Measurements from ENCODE around the gene IL6R. TPM values are rescaled to one million over a fixed set of nuclear protein-coding genes. Genes with fewer than 3 reads are reported as not detected.

IL6R gene
- total RNA-seq, 1 experiment from 2014 or later, result 22.8 TPM

GRCh38 chr1:154417338-154417608 is 12.1 kb downstream of the IL6R start:
- ChIA-PET CTCF (interaction anchor here (0.6 to 6.7 kb wide), 8 partner anchors 9 to 526 kb away, joined by 3 to 51 read pairs (median 4); partner anchors contain the start of genes IL6R and UBAP2L), POLR2A (interaction anchor here (0.6 to 26.0 kb wide), 4 partner anchors 5 to 519 kb away, joined by 4 to 1077 read pairs (median 542); partner anchors contain the start of genes IL6R and PMVK)
- Mint-ChIP-seq H3K27ac (ENCODE audit: low read depth, unreplicated experiment) (peak overlapping the region; percentile 67), H3K4me1 (ENCODE audit: insufficient read depth, unreplicated experiment) (peaks cover 72% of the 10 kb centered on the region), H3K4me3 (ENCODE audit: unreplicated experiment) (no peak overlapping the region), H3K9me3 (ENCODE audit: unreplicated experiment) (no peaks in the 10 kb centered on the region), H3K36me3 (ENCODE audit: insufficient read depth, unreplicated experiment) (peaks cover 48% of the 10 kb centered on the region), H3K27me3 (ENCODE audit: insufficient read depth, unreplicated experiment) (no peaks in the 10 kb centered on the region)
- no peak for DNase-seq (ENCODE audit: unreplicated experiment)
- intact Hi-C loops (cut with micrococcal nuclease), result no loop called here
- TF ChIP-seq CTCF (IDR thresholded peaks at IDR 0.05; ENCODE audit: unreplicated experiment), result no peak
- no TSS peak for BruUV-seq (replicated peaks)

GRCh38 chr1:154418062-154418921 is 13.1 kb downstream of the IL6R start:
- Mint-ChIP-seq H3K4me1 (ENCODE audit: insufficient read depth, unreplicated experiment) (peaks cover 80% of the 10 kb centered on the region), H3K9me3 (ENCODE audit: unreplicated experiment) (no peaks in the 10 kb centered on the region), H3K27me3 (ENCODE audit: insufficient read depth, unreplicated experiment) (no peaks in the 10 kb centered on the region), H3K36me3 (ENCODE audit: insufficient read depth, unreplicated experiment) (peaks cover 51% of the 10 kb centered on the region), H3K27ac (ENCODE audit: low read depth, unreplicated experiment) (peak overlapping the region; percentile 67), H3K4me3 (ENCODE audit: unreplicated experiment) (peak overlapping the region; percentile 59)
- intact Hi-C loops (cut with micrococcal nuclease), result loop anchor here (1.0 kb wide), 2 partner anchors 12 to 13 kb away; no protein-coding TSS in a partner anchor
- CTCF ChIA-PET, result interaction anchor here (0.8 to 6.7 kb wide), 10 partner anchors 9 to 142 kb away, joined by 3 to 51 read pairs (median 3); partner anchors contain the start of gene IL6R
- DNase-seq (ENCODE audit: unreplicated experiment), result peak; percentile 100
- TF ChIP-seq CTCF (IDR thresholded peaks at IDR 0.05; ENCODE audit: unreplicated experiment), result no peak
- no TSS peak for BruUV-seq (replicated peaks)
- POLR2A ChIA-PET, result interaction anchor here (0.6 to 26.0 kb wide), 23 partner anchors 6 to 1749 kb away, joined by 3 to 1077 read pairs (median 3); partner anchors contain the start of genes CREB3L4, IL6R, SLC39A1 and SLC50A1

- no peaks in the 10 kb centered on the region for H3K27me3 Mint-ChIP-seq (ENCODE audit: insufficient read depth, unreplicated experiment)
- H3K36me3 Mint-ChIP-seq (ENCODE audit: insufficient read depth, unreplicated experiment), result peaks cover 56% of the 10 kb centered on the region
- BruUV-seq (replicated peaks), result TSS peak; percentile 43
- peak overlapping the region; percentile 67 for H3K27ac Mint-ChIP-seq (ENCODE audit: low read depth, unreplicated experiment)
- peak overlapping the region; percentile 59 for H3K4me3 Mint-ChIP-seq (ENCODE audit: unreplicated experiment)
- H3K9me3 Mint-ChIP-seq (ENCODE audit: unreplicated experiment), result no peaks in the 10 kb centered on the region
- POLR2A ChIA-PET, result interaction anchor here (0.6 to 26.0 kb wide), 37 partner anchors 7 to 883 kb away, joined by 3 to 1077 read pairs (median 4); partner anchors contain the start of genes CREB3L4, HAX1, IL6R and S100A13
- intact Hi-C loops (cut with micrococcal nuclease), result loop anchor here (1.0 kb wide), 2 partner anchors 12 to 13 kb away; no protein-coding TSS in a partner anchor
- CTCF ChIA-PET, result interaction anchor here (0.5 to 6.7 kb wide), 11 partner anchors 8 to 214 kb away, joined by 3 to 51 read pairs (median 3); partner anchors contain the start of gene IL6R
- no peak for TF ChIP-seq CTCF (IDR thresholded peaks at IDR 0.05; ENCODE audit: unreplicated experiment)
- H3K4me1 Mint-ChIP-seq (ENCODE audit: insufficient read depth, unreplicated experiment), result peaks cover 81% of the 10 kb centered on the region
- no peak for DNase-seq (ENCODE audit: unreplicated experiment)
Measured at GRCh38 chr1:154418923-154419619, 13.9 kb downstream of the IL6R start.
